Placental pericyte (primary cell): Measurements from ENCODE around the gene ZNF445. TPM values are rescaled to one million over a fixed set of nuclear protein-coding genes. Genes with fewer than 3 reads are reported as not detected.

Experiments used
- total RNA-seq: library from RNA; depleted of rRNA; stranded (reverse); fragments of >200 nt; gene quantifications from 2 replicates; pipeline ENCODE4 v1.2.3, GENCODE V29; 2012

Gene ZNF445
- 6.1 and 7.7 TPM in 2 replicates for total RNA-seq

DNA sequence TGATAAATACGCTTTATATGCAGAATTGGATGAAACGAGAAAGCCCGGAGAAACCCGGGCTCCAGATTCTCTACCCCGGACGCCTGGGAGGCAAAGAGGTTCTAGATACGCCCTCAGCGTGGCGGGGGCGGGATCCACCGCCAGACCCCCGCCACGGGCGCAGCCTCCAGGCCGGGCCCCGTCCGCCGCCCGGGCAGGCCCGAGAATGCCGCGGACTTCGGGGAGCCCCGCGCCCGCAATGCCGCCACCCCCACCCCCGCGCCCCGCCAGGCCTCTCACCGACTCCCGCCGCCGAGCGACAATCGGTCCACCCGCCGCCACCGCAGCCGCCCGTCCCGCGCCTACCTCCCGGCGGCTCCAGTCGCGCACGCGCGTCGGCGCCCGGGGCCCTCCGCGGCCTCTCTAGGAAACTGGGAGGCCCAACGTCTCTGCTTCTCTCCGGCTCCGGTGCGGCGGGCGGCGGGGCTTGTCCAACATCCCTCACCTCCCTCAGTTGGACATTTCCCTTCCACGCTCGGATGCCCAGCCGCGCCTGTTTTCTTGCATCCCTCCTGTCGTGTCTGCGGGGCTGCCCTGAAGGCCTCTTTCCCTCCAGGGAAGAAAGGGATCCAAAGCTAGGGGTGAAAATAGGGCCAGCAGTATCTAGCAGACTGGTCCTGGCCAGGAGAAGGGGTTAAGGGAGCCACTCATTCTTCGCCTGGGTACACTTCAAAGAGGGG lies at the start of gene ZNF445:
Gene ZNF445, minus strand, starts transcription at position 359 of the 719 bp plus-strand sequence. CDS start 22,121 bp downstream, outside the sequence.

Other genes with a start within 250 kb of the ZNF445 start
- not detected in 2 replicates for gene TOPAZ1, start 235.8 kb downstream of the ZNF445 start, total RNA-seq
- gene TCAIM, start 138.9 kb downstream of the ZNF445 start, total RNA-seq, result 22.5 and 30.4 TPM in 2 replicates
- gene ZKSCAN7, start 77.5 kb upstream of the ZNF445 start, total RNA-seq, result 4.6 and 5.0 TPM in 2 replicates
- gene ZNF660, start 107.3 kb upstream of the ZNF445 start, total RNA-seq, result 1.7 and 1.8 TPM in 2 replicates
- 11.6 and 13.8 TPM in 2 replicates for gene ZNF197, start 147.4 kb upstream of the ZNF445 start, total RNA-seq
- 11.4 and 18.3 TPM in 2 replicates for gene ZNF35, start 171.1 kb upstream of the ZNF445 start, total RNA-seq
- gene ZNF502, start 235.0 kb upstream of the ZNF445 start, total RNA-seq, result 3.9 and 4.3 TPM in 2 replicates